GM21786 (cell line): ENCODE data around the gene LMOD2.
"Not testable (repeated sequence)": the region's sequence is repeated elsewhere in the genome, so short reads cannot be mapped to it uniquely, and the experiment has no call there.

Source experiments
- ATAC-seq: cut with Tn5 transposase; IDR thresholded peaks from one replicate; pipeline ENCODE4 v1.9.1; 2021; ENCODE audit not compliant: unreplicated experiment

The LMOD2 gene, protein sequence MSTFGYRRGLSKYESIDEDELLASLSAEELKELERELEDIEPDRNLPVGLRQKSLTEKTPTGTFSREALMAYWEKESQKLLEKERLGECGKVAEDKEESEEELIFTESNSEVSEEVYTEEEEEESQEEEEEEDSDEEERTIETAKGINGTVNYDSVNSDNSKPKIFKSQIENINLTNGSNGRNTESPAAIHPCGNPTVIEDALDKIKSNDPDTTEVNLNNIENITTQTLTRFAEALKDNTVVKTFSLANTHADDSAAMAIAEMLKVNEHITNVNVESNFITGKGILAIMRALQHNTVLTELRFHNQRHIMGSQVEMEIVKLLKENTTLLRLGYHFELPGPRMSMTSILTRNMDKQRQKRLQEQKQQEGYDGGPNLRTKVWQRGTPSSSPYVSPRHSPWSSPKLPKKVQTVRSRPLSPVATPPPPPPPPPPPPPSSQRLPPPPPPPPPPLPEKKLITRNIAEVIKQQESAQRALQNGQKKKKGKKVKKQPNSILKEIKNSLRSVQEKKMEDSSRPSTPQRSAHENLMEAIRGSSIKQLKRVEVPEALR

DNA sequence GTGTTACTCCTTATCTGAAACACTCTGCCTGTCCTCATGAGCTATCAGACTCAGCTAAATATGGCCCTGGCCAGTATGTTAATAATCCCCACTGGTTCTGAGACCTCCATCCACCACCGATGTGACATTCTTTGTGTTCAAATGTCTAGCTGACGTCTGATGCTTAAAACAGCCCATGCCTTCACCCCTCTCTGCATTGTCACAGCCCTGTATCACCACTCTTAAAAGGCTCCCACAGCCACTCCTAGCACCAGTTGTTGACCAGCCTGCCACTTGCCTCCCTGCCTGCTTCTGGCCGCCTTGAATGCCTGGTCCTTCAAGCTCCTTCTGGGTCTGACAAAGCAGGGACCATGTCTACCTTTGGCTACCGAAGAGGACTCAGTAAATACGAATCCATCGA lies at the start of gene LMOD2:
Gene LMOD2 (plus strand): TSS at position 253 of the 400 bp plus-strand sequence. CDS start 98 bp downstream, at position 351.
- no peak for ATAC-seq

GRCh38 chr7:123607423-123607975 lies 48.2 kb upstream of the LMOD2 start:
- no peak for ATAC-seq

GRCh38 chr7:123608991-123609882 lies 46.4 kb upstream of the LMOD2 start:
- ATAC-seq = no peak

- no peak for ATAC-seq
Observed at GRCh38 chr7:123609883-123610239, 45.8 kb upstream of the LMOD2 start.

- ATAC-seq = no peak
Observed at GRCh38 chr7:123612024-123612423, 43.6 kb upstream of the LMOD2 start.

GRCh38 chr7:123615344-123615743 lies 40.3 kb upstream of the LMOD2 start:
- no peak for ATAC-seq

DNA sequence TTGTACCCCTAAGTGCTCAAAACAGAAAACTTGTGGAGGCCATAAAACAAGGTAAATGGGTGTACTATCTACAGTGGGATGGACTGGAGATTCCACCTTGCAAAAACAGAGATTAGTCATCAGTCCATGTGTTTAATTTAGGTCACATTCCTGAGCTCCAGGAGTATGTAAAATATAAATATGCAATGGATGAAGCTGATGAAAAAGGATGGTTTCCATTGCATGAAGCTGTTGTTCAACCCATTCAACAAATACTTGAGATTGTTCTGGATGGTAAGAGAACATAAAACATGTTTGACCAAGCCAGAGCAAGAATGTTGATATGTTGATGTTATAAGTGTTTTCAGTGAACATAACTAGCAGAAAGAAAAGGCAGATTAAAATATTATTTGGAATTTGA lies 39.4 kb upstream of the LMOD2 start:
- ATAC-seq = no peak

GRCh38 chr7:123621707-123622106 lies 34.0 kb upstream of the LMOD2 start:
- ATAC-seq = no peak

DNA sequence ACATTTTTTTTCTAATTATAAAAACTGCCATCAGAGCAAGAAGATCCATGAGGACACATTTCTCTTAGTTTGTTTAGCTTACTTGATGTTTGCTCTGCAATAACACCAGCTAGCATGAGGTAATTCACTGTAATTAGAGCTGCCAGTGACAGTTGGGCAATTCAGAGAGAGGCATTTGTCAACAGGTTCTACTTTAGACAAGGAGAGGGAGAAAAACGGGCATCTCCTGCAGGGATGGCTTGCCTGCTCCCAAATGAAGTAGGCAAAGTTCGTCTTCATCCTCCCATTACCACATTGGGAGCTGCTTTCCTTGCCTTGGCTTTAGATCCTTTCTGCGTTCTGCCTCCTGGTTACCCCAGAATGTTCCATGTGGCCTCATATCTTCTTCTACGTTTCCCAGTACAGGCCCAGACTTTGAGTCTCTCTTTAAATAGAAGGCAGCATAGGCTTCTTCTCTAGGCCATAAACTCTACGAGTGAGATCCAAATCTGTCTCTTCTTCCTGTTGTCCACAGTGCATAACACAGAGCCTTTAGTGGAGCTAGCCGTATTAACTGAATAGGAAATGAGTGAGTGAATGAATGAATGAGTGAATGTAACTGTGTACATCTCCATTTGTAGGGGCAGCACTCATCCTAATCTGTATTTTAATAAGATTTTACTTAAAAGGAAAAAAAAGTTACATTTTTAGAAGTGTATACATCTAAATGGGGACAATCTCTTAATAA lies 32.8 kb upstream of the LMOD2 start:
- no peak for ATAC-seq

GRCh38 chr7:123624527-123625183 lies 31.0 kb upstream of the LMOD2 start:
- peak; percentile 93 for ATAC-seq

GRCh38 chr7:123625254-123625653 lies 30.4 kb upstream of the LMOD2 start:
- no peak for ATAC-seq

DNA sequence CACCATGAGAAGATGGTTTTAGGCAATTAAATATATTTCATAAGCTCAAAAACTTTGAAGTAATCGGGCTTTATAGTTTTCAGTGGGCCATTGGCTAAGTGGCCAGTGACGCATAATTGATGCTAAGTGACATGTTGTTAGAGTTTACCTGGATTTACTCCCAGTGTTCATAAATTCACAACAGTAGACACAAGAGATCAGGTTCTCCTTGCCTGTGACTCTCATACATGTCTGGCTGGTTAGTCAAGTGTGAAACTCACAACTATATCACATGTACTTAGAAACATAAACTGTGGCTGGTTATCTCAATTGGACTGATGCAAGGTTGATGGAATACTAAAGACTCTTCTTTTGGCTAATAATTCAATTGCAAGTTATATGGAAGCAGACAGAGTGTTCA lies 27.8 kb upstream of the LMOD2 start:
- no peak for ATAC-seq

DNA sequence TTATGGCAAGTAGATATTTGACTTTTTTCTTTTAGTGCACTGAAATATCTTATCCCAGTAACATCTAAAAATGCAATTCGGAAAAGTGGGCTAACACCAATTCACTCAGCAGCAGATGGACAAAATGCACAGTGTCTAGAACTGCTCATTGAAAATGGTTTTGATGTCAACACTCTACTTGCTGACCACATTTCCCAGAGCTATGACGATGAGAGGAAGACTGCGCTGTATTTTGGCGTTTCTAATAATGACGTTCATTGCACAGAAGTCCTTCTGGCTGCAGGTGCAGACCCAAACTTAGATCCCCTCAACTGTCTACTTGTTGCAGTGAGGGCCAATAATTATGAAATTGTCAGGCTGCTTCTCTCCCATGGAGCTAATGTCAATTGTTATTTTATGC lies 26.8 kb upstream of the LMOD2 start:
- no peak for ATAC-seq

DNA sequence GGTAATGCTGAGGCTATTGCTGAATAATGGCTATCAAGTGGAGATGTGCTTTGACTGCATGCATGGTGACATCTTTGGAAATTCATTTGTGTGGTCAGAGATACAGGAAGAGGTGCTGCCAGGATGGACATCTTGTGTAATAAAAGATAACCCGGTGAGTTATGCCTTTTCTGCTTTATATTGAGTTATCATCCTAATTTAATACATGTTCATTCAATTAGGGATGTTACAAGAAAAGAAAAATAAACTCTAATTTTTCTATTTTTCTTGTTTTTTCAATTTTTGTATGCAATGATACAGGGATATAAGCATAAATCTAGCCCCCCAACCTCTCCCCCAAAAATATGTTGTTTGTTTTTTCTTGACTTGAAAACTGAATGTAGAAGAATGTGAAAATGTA lies 26.4 kb upstream of the LMOD2 start:
- ATAC-seq = no peak

GRCh38 chr7:123632808-123633207 lies 22.9 kb upstream of the LMOD2 start:
- ATAC-seq = no peak

GRCh38 chr7:123633553-123633952 lies 22.1 kb upstream of the LMOD2 start:
- no peak for ATAC-seq

DNA sequence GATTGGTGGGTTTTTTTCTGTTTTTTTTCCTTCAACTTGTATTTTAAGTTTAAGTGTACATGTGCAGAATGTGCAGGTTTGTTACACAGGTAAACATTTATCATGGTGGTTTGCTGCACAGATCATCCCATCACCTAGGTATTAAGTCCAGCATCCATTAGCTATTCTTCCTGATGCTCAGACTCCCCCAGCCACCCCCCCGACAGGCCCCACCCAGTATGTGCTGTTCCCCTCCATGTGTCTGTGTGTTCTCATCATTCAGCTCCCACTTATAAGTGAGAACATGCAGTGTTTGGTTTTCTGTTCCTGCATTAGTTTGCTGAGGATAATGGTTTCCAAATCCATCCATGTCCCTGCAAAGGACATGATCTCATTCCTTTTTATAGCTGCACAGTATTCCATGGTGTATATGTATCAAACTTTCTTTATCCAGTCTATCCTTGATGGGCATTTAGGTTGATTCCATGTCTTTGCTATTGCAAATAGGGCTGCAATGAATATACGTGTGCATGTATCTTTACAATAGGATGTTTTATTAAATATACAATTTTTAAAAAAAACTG lies 21.6 kb upstream of the LMOD2 start:
- not testable (repeated sequence) for ATAC-seq

DNA sequence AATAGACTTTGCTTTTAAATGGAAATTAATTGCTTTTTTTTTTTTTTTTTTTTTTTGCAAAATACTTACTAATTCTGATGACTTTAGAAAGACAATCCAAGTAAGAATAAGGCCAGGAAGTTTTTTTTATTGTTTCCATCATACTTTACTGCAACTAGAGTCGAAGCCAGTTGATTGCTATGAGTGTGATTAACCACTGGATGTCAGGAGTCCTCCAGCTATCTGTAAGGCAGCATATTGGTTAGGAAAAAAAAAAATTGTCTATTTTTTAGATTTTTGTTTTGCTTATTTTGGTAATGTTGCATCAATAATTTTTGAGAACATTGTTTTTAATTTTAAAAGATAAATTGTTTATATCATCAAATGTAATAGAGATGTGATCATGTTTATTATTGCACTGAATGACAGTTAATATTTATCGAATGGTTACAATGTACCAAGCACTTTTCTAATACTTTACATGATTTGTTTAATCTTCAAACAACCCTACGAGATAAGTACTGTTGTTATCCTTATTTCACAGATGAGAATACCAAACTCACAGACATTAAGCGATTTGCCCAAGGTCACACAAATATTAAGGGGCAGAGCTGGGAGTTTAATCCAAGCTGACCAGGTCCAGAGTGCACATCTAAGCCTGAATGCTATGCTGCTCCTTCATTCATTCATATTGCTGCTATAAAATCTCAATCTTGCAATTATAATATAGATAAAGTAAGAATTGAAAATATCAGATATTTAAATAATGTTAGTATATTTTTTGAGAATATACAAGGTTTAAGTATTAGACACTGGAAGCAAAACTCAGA lies 19.9 kb upstream of the LMOD2 start:
- no peak for ATAC-seq

- no peak for ATAC-seq
Observed at GRCh38 chr7:123637203-123637602, 18.5 kb upstream of the LMOD2 start.
